A673 (cell line): ENCODE results near the gene MYO18A. TPM values are rescaled to one million over a fixed set of nuclear protein-coding genes. Genes with fewer than 3 reads are reported as not detected.
A peak's percentile ranks its signal among the peaks of the same experiment; 100 is the strongest.

Experiments
- BruUV-seq: library from RNA; stranded (reverse); fragments of 400-500 nt; replicated peaks from 2 replicates; lab custom pipeline; 2021; lab: Mats Ljungman, UMichigan
- CTCF ChIA-PET: fragments of 300-600 bp; sonication (Branson Sonifier 250); formaldehyde crosslinking; loops from one replicate; lab custom pipeline; 2022; ENCODE audit warnings: antibody characterized with exemption; lab: Charles Lee
- POLR2A ChIA-PET: fragments of 300-600 bp; sonication (Branson Sonifier 250); formaldehyde crosslinking; loops from one replicate; lab custom pipeline; 2022; ENCODE audit warnings: antibody characterized with exemption; ENCODE audit not compliant: low non-redundant PET; lab: Charles Lee
- DNase-seq: peaks from one replicate; pipeline ENCODE4 v3.0.0-alpha.2; 2015; ENCODE audit warnings: low spot score
- H3K27ac ChIP-seq: fragments of 200-600 bp; sonication (generic); 2 replicates; pipeline ENCODE4 v1.5.1; 2016; ENCODE audit warnings: mixed run types, low read depth, mild to moderate bottlenecking, mixed read lengths, antibody characterized with exemption, low read length; ENCODE audit not compliant: poor library complexity, severe bottlenecking
- H3K27me3 ChIP-seq: fragments of 200-600 bp; sonication (generic); replicated peaks from 2 replicates; pipeline ENCODE4 v1.6.1; 2017; ENCODE audit warnings: mixed run types, low read depth, mild to moderate bottlenecking, mixed read lengths, antibody characterized with exemption, low read length; ENCODE audit not compliant: insufficient read depth, poor library complexity
- H3K36me3 ChIP-seq: fragments of 200-600 bp; sonication (generic); 2 replicates; pipeline ENCODE4 v1.6.1; 2016; ENCODE audit warnings: mixed run types, mild to moderate bottlenecking, mixed read lengths, antibody characterized with exemption, low read length; ENCODE audit not compliant: insufficient read depth, poor library complexity, severe bottlenecking
- H3K4me1 ChIP-seq: fragments of 200-600 bp; sonication (generic); 2 replicates; pipeline ENCODE4 v1.6.1; 2017; ENCODE audit warnings: mixed run types, mild to moderate bottlenecking, mixed read lengths, antibody characterized with exemption, low read length; ENCODE audit not compliant: insufficient read depth, poor library complexity, severe bottlenecking
- H3K4me3 ChIP-seq: fragments of 200-600 bp; sonication (generic); 2 replicates; pipeline ENCODE4 v1.5.1; 2016; ENCODE audit warnings: low read depth, mixed run types, mild to moderate bottlenecking, mixed read lengths, low read length; ENCODE audit not compliant: poor library complexity, severe bottlenecking
- H3K9me3 ChIP-seq: fragments of 200-600 bp; sonication (generic); 2 replicates; pipeline ENCODE4 v1.6.1; 2016; ENCODE audit warnings: mixed run types, low read depth, mild to moderate bottlenecking, mixed read lengths, antibody characterized with exemption, low read length; ENCODE audit not compliant: poor library complexity, severe bottlenecking
- CTCF ChIP-seq: fragments of 300-800, 200-600 bp; sonication (generic); conservative IDR thresholded peaks from 2 replicates; pipeline ENCODE4 v1.5.1; 2017; ENCODE audit warnings: low read depth, mild to moderate bottlenecking, antibody characterized with exemption, low read length, moderate library complexity, mixed read lengths
- EZH2 ChIP-seq: fragments of 200-600 bp; sonication (generic); IDR thresholded peaks from 2 replicates; pipeline ENCODE4 v1.6.1; 2017; ENCODE audit warnings: borderline replicate concordance, low read depth, mild to moderate bottlenecking, mixed read lengths, antibody characterized with exemption, low read length; ENCODE audit not compliant: poor library complexity, severe bottlenecking
- intact Hi-C: fragments of 100-400 bp; cut with micrococcal nuclease; formaldehyde crosslinking; loops from one replicate; pipeline ENCODE4 v1.10.0; 2022; ENCODE audit not compliant: unreplicated experiment
- total RNA-seq: library from RNA; stranded (reverse); gene quantifications from 2 replicates; pipeline ENCODE4 v1.2.3, GENCODE V29; 2021

MYO18A gene
- total RNA-seq, 1 experiment from 2014 or later, result 26.6 TPM

GRCh38 chr17:29095439-29095838, 84.8 kb downstream of the MYO18A start:
- no peak for DNase-seq
- H3K9me3 ChIP-seq, result no peaks in the 10 kb centered on the region
- H3K27ac ChIP-seq, result peak overlapping the region; percentile 22
- ChIA-PET CTCF (no interaction called here), POLR2A (interaction anchor here (0.8 kb wide), 1 partner anchor 130 kb away, joined by 3 read pairs; no protein-coding TSS in a partner anchor)
- no TSS peak for BruUV-seq
- no peak overlapping the region for H3K4me3 ChIP-seq
- H3K36me3 ChIP-seq, result peaks cover 23% of the 10 kb centered on the region
- no peaks in the 10 kb centered on the region for H3K27me3 ChIP-seq
- intact Hi-C loops, result no loop called here
- peaks cover 41% of the 10 kb centered on the region for H3K4me1 ChIP-seq
- TF ChIP-seq EZH2 (no peak), CTCF (no peak)

GRCh38 chr17:29094101-29094708, 86.0 kb downstream of the MYO18A start:
- no TSS peak for BruUV-seq
- DNase-seq, result no peak
- intact Hi-C loops, result no loop called here
- ChIA-PET CTCF (no interaction called here), POLR2A (no interaction called here)
- no peak for TF ChIP-seq EZH2
- TF ChIP-seq CTCF, result no peak
- Histone ChIP-seq H3K36me3 (peaks cover 26% of the 10 kb centered on the region), H3K4me3 (no peak overlapping the region), H3K27me3 (no peaks in the 10 kb centered on the region), H3K4me1 (peaks cover 48% of the 10 kb centered on the region), H3K27ac (no peak overlapping the region), H3K9me3 (no peaks in the 10 kb centered on the region)

DNA sequence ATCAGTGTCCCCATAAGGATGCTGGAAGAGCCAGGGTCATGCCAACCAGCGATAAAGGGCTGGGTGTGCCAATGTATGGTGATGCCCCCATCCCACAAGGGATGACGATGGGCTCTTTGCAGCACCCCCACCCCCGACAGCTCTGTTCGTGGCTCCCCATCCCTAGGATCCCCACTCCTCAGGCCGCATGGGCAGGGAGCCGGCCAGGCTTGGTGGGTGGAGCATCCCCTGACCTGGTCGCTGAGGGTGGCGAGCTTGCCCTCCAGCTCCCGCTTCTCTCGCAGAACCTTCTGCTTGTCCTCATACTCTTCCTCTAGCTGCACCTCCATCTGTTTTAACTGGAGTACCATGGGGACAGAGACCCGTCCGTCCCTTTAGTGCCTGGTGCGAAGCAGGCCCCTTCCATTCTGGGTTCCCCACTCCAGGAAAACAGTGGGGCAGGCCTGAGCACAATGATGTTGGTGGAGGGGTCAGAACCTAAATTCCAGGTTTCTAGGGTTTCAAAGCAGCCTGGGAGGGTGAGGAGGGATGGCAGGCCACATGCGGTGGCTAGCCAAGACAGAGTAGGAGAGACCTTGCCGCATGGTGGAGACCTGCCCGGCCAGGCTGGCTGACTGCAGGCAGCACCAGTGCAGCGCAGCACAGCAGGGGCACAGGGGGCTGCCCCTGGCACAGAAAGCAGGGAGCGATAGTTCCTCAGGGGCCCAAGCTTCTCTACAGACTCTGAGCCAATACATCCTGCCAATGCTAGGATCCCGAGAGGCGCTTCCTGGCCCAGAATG, 86.9 kb downstream of the MYO18A start:
- intact Hi-C loops, result no loop called here
- no peak for DNase-seq
- Histone ChIP-seq H3K27me3 (no peaks in the 10 kb centered on the region), H3K36me3 (peaks cover 24% of the 10 kb centered on the region), H3K9me3 (no peaks in the 10 kb centered on the region), H3K4me1 (peaks cover 48% of the 10 kb centered on the region), H3K27ac (no peak overlapping the region), H3K4me3 (no peak overlapping the region)
- TF ChIP-seq CTCF, result no peak
- TF ChIP-seq EZH2, result no peak
- CTCF ChIA-PET, result no interaction called here
- BruUV-seq, result no TSS peak
- POLR2A ChIA-PET, result no interaction called here
